Keratinocyte (primary cell): ENCODE data around the gene PTPN14. TPM values are rescaled to one million over a fixed set of nuclear protein-coding genes. Genes with fewer than 3 reads are reported as not detected.

Source experiments
- DNase-seq: peaks from one replicate; pipeline ENCODE4 v3.0.0-alpha.2; 2011; ENCODE audit warnings: low read depth, missing footprints, low spot score
- FAIRE-seq: peaks from 2 replicates; lab custom pipeline; 2011; peaks lifted over from hg19 to GRCh38; lab: Jason Lieb, UNC
- H2AFZ ChIP-seq: 2 replicates; pipeline ENCODE4 v1.6.0; 2012; ENCODE audit warnings: low read length, control low read depth, inconsistent platforms; ENCODE audit not compliant: control insufficient read depth
- H3K27ac ChIP-seq: 2 replicates; pipeline ENCODE4 v1.5.1; 2011; ENCODE audit warnings: low read length; ENCODE audit not compliant: control insufficient read depth, insufficient read depth
- H3K27me3 ChIP-seq: 3 replicates; pipeline ENCODE4 v1.6.0; 2011; ENCODE audit warnings: low read length; ENCODE audit not compliant: control insufficient read depth, insufficient read depth; ENCODE audit errors: extremely low read depth
- H3K36me3 ChIP-seq, 2 experiments: 2 replicates in 1 of 2; 3 replicates in 1 of 2; pipeline ENCODE4 v1.5.1; 2011; ENCODE audit warnings: low read length in 2 of 2, mild to moderate bottlenecking in 1 of 2; ENCODE audit not compliant: control insufficient read depth in 2 of 2, insufficient read depth in 2 of 2; ENCODE audit errors: extremely low read depth in 1 of 2
- H3K4me1 ChIP-seq: 3 replicates; pipeline ENCODE4 v1.5.1; 2011; ENCODE audit warnings: low read length; ENCODE audit not compliant: control insufficient read depth, insufficient read depth; ENCODE audit errors: extremely low read depth
- H3K4me2 ChIP-seq: 3 replicates; pipeline ENCODE4 v1.6.0; 2011; ENCODE audit warnings: low read depth, low read length; ENCODE audit not compliant: control insufficient read depth, insufficient read depth; ENCODE audit errors: extremely low read depth
- H3K4me3 ChIP-seq, 3 experiments: fragments of 200-600 bp in 1 of 3; sonication (generic) in 1 of 3; 2 replicates in 2 of 3; 3 replicates in 1 of 3; pipeline ENCODE4 v1.5.1; 2011 to 2016; ENCODE audit warnings: low read length in 3 of 3, mild to moderate bottlenecking in 3 of 3, control low read depth in 2 of 3, inconsistent platforms in 1 of 3, low read depth in 1 of 3, mixed read lengths in 1 of 3, mixed run types in 1 of 3, moderate library complexity in 1 of 3; ENCODE audit not compliant: control insufficient read depth in 2 of 3, insufficient read depth in 2 of 3; ENCODE audit errors: extremely low read depth in 1 of 3
- H3K79me2 ChIP-seq: 2 replicates; pipeline ENCODE4 v1.6.0; 2012; ENCODE audit warnings: low read length; ENCODE audit not compliant: control insufficient read depth, insufficient read depth
- H3K9ac ChIP-seq: 3 replicates; pipeline ENCODE4 v1.6.0; 2011; ENCODE audit warnings: low read length; ENCODE audit not compliant: control insufficient read depth, insufficient read depth; ENCODE audit errors: extremely low read depth
- H3K9me1 ChIP-seq: 3 replicates; pipeline ENCODE4 v1.6.0; 2011; ENCODE audit warnings: low read length; ENCODE audit not compliant: control insufficient read depth, insufficient read depth; ENCODE audit errors: extremely low read depth
- H3K9me3 ChIP-seq: 2 replicates; pipeline ENCODE4 v1.5.1; 2012; ENCODE audit warnings: low read depth, low read length; ENCODE audit not compliant: control insufficient read depth
- H4K20me1 ChIP-seq: 3 replicates; pipeline ENCODE4 v1.6.0; 2011; ENCODE audit warnings: low read length; ENCODE audit not compliant: control insufficient read depth, insufficient read depth; ENCODE audit errors: extremely low read depth
- CTCF ChIP-seq, 3 experiments: IDR thresholded peaks in 1 of 3; conservative IDR thresholded peaks in 1 of 3; optimal IDR thresholded peaks in 1 of 3; 2 replicates in 2 of 3; 3 replicates in 1 of 3; pipeline versions ENCODE3 to v1.5.1; 2011; ENCODE audit warnings: low read length in 3 of 3, mild to moderate bottlenecking in 3 of 3, moderate library complexity in 2 of 3, control low read depth in 1 of 3, inconsistent platforms in 1 of 3; ENCODE audit not compliant: insufficient read depth in 2 of 3; ENCODE audit errors: extremely low read depth in 1 of 3
- EZH2 ChIP-seq: IDR thresholded peaks from one replicate; pipeline ENCODE4 v1.6.1; 2012; ENCODE audit warnings: inconsistent platforms, mild to moderate bottlenecking, low read length, moderate library complexity
- dilution Hi-C: fragments of 300-500 bp; cut with MboI; formaldehyde crosslinking; loops from one replicate; pipeline ENCODE4 v1.7.0; 2020; ENCODE audit warnings: low sequenced_read_pairs; ENCODE audit not compliant: extremely low pct_ligation_motif_present
- polyA plus RNA-seq, 5 experiments: library from polyadenylated mRNA; depleted of rRNA in 3 of 5; stranded (reverse) in 3 of 5; stranded (forward) in 1 of 5; unstranded in 1 of 5; fragments of >200 nt; gene quantifications; 1 replicate in 1 of 5; 2 replicates in 3 of 5; 3 replicates in 1 of 5; pipeline versions ENCODE4 v1.2.1 to v1.2.3, GENCODE V29; 2011 to 2012; ENCODE audit warnings: missing spikeins in 2 of 5, low read depth in 1 of 5, low replicate concordance in 1 of 5

PTPN14 gene
- polyA plus RNA-seq, 1 donor (not counting 4 experiments of a cell fraction or from before 2014, with no cell fraction given), result 29.9 TPM

- H3K9me3 ChIP-seq, result no peaks in the 10 kb centered on the region
- H3K9ac ChIP-seq, result no peak overlapping the region
- no peak overlapping the region for H3K27ac ChIP-seq
- DNase-seq (no peak), FAIRE-seq (no peak)
- no peaks in the 10 kb centered on the region for H3K27me3 ChIP-seq
- dilution Hi-C loops, result no loop called here
- no peak overlapping the region for H3K4me3 ChIP-seq
- H3K4me1 ChIP-seq, result peaks cover 8% of the 10 kb centered on the region
- TF ChIP-seq EZH2, result no peak
- no peak for TF ChIP-seq CTCF (optimal IDR thresholded peaks at IDR 0.05 in 1 of 3, IDR thresholded peaks at IDR 0.05 in 1 of 3, conservative IDR thresholded peaks at IDR 0.05 in 1 of 3; ENCODE audit: extremely low read depth in 1 of 3, insufficient read depth in 2 of 3, low read length in 3 of 3)
- H3K9me1 ChIP-seq, result no peaks in the 10 kb centered on the region
- H3K79me2 ChIP-seq, result peaks cover 2% of the 10 kb centered on the region
- no peaks in the 10 kb centered on the region for H4K20me1 ChIP-seq
- H3K4me2 ChIP-seq, result no peak overlapping the region
- H3K36me3 ChIP-seq, result peaks cover 46 to 53% of the 10 kb centered on the region in 2 experiments
- no peak overlapping the region for H2AFZ ChIP-seq
These were observed 183.6 kb downstream of the PTPN14 start for GRCh38 chr1:214367841-214368240.

- H3K9me3 ChIP-seq, result no peaks in the 10 kb centered on the region
- H3K36me3 ChIP-seq, result peaks cover 40 to 51% of the 10 kb centered on the region in 2 experiments
These were observed 186.6 kb downstream of the PTPN14 start for GRCh38 chr1:214364786-214365295.

More at GRCh38 chr1:214364786-214365295, 186.6 kb downstream of the PTPN14 start:
- peaks cover 8% of the 10 kb centered on the region for H3K4me1 ChIP-seq
- no peaks in the 10 kb centered on the region for H3K79me2 ChIP-seq
- no peak for TF ChIP-seq EZH2
- no peak for TF ChIP-seq CTCF (optimal IDR thresholded peaks at IDR 0.05 in 1 of 3, IDR thresholded peaks at IDR 0.05 in 1 of 3, conservative IDR thresholded peaks at IDR 0.05 in 1 of 3; ENCODE audit: extremely low read depth in 1 of 3, insufficient read depth in 2 of 3, low read length in 3 of 3)
- no peak for FAIRE-seq
- no peaks in the 10 kb centered on the region for H4K20me1 ChIP-seq
- no peak overlapping the region for H2AFZ ChIP-seq
- no peaks in the 10 kb centered on the region for H3K27me3 ChIP-seq
- no peak overlapping the region for H3K9ac ChIP-seq
- H3K9me1 ChIP-seq, result no peaks in the 10 kb centered on the region
- dilution Hi-C loops, result no loop called here
- H3K27ac ChIP-seq, result no peak overlapping the region
- no peak for DNase-seq
- H3K4me2 ChIP-seq, result no peak overlapping the region
- H3K4me3 ChIP-seq, result no peak overlapping the region
